SK-N-DZ (cell line): ENCODE results near the gene PAX1. TPM values are rescaled to one million over a fixed set of nuclear protein-coding genes. Genes with fewer than 3 reads are reported as not detected.

Experiments
- DNase-seq: peaks from one replicate; pipeline ENCODE4 v3.0.0-alpha.2; 2015; ENCODE audit warnings: low spot score
- polyA plus RNA-seq, 2 experiments: library from polyadenylated mRNA; depleted of rRNA; stranded (reverse); fragments of >200 nt; gene quantifications; 2 replicates each; pipeline ENCODE4 v1.2.3, GENCODE V29; 2014

Gene PAX1
- polyA plus RNA-seq (2014; cell fraction: cytosol; rRNA removed), result not detected in 2 replicates
- polyA plus RNA-seq (2014; cell fraction: nucleus; rRNA removed), result not detected in 2 replicates

GRCh38 chr20:21705575-21706260 lies at the start of gene PAX1:
Gene PAX1, plus strand, starts transcription at chr20:21705664. Its CDS starts 49 bp downstream, at chr20:21705713.
- no peak for DNase-seq

GRCh38 chr20:21656308-21657067 lies 49.0 kb upstream of the PAX1 start:
- no peak for DNase-seq

GRCh38 chr20:21661488-21662055 lies 43.9 kb upstream of the PAX1 start:
- DNase-seq, result no peak

GRCh38 chr20:21663465-21663864 lies 42.0 kb upstream of the PAX1 start:
- DNase-seq, result no peak

- DNase-seq, result no peak
Measured at GRCh38 chr20:21665687-21666446, 39.6 kb upstream of the PAX1 start.

- no peak for DNase-seq
Measured at GRCh38 chr20:21670126-21670525, 35.3 kb upstream of the PAX1 start.

- no peak for DNase-seq
Measured at GRCh38 chr20:21670981-21671380, 34.5 kb upstream of the PAX1 start.

GRCh38 chr20:21677261-21677660 lies 28.2 kb upstream of the PAX1 start:
- DNase-seq, result no peak

GRCh38 chr20:21677781-21678180 lies 27.7 kb upstream of the PAX1 start:
- no peak for DNase-seq

GRCh38 chr20:21681234-21681921 lies 24.1 kb upstream of the PAX1 start:
- DNase-seq, result no peak

- DNase-seq, result no peak
Measured at GRCh38 chr20:21681922-21682318, 23.5 kb upstream of the PAX1 start.

GRCh38 chr20:21682521-21682954 lies 22.9 kb upstream of the PAX1 start:
- no peak for DNase-seq

- no peak for DNase-seq
Measured at GRCh38 chr20:21684671-21685070, 20.8 kb upstream of the PAX1 start.

GRCh38 chr20:21685981-21686380 lies 19.5 kb upstream of the PAX1 start:
- DNase-seq, result no peak

GRCh38 chr20:21693322-21693721 lies 12.1 kb upstream of the PAX1 start:
- no peak for DNase-seq

- DNase-seq, result no peak
Measured at GRCh38 chr20:21698494-21699215, 6.8 kb upstream of the PAX1 start.

- DNase-seq, result no peak
Measured at GRCh38 chr20:21699216-21699508, 6.3 kb upstream of the PAX1 start.

- no peak for DNase-seq
Measured at GRCh38 chr20:21701171-21701876, 4.1 kb upstream of the PAX1 start.

GRCh38 chr20:21702016-21702415 lies 3.4 kb upstream of the PAX1 start:
- DNase-seq, result no peak
